Natural killer cell (primary cell): Measurements from ENCODE around the gene SLN. TPM values are rescaled to one million over a fixed set of nuclear protein-coding genes. Genes with fewer than 3 reads are reported as not detected.

Source experiments
- ATAC-seq, 3 donors: fragments of 150-1000 bp in 2 of 3; fragments of 200-7000 bp in 1 of 3; cut with Tn5 transposase; 1 replicate in 1 of 3; 2 replicates in 2 of 3; pipeline ENCODE4 v1.10.0; 2021; ENCODE audit warnings: mild to moderate bottlenecking in 2 of 3, moderate library complexity in 2 of 3
- DNase-seq, 2 donors: peaks; one replicate each; pipeline versions ENCODE4 v3.0.0 to v3.0.0-alpha.2; 2013 to 2021; ENCODE audit warnings: mixed read lengths in 1 of 2
- H3K27ac ChIP-seq: one replicate; pipeline ENCODE4 v1.5.1; 2013; ENCODE audit warnings: mild to moderate bottlenecking, low read length
- H3K27me3 ChIP-seq: one replicate; pipeline ENCODE4 v1.6.1; 2013; ENCODE audit warnings: low read length; ENCODE audit not compliant: control insufficient read depth, insufficient read depth
- H3K36me3 ChIP-seq: one replicate; pipeline ENCODE4 v1.6.1; 2013; ENCODE audit warnings: low read length; ENCODE audit not compliant: control insufficient read depth, insufficient read depth
- H3K4me1 ChIP-seq: one replicate; pipeline ENCODE4 v1.6.1; 2013; ENCODE audit warnings: low read length; ENCODE audit not compliant: control insufficient read depth, insufficient read depth
- H3K4me3 ChIP-seq: one replicate; pipeline ENCODE4 v1.5.1; 2013; ENCODE audit warnings: low read length
- H3K9me3 ChIP-seq: one replicate; pipeline ENCODE4 v1.6.1; 2013; ENCODE audit warnings: low read length; ENCODE audit not compliant: control insufficient read depth, insufficient read depth
- H3K27ac Mint-ChIP-seq, 2 donors: one replicate each; pipeline ENCODE4 v1.8.0; 2022; ENCODE audit warnings: mild to moderate bottlenecking in 2 of 2, mixed read lengths in 2 of 2, moderate library complexity in 1 of 2
- H3K27me3 Mint-ChIP-seq, 2 donors: one replicate each; pipeline ENCODE4 v1.8.0; 2022; ENCODE audit warnings: low read depth in 2 of 2, mixed read lengths in 2 of 2
- H3K36me3 Mint-ChIP-seq: one replicate; pipeline ENCODE4 v1.8.0; 2022; ENCODE audit warnings: mixed read lengths
- H3K4me1 Mint-ChIP-seq, 2 donors: one replicate each; pipeline ENCODE4 v1.8.0; 2022; ENCODE audit warnings: mixed read lengths in 2 of 2
- H3K4me3 Mint-ChIP-seq: one replicate; pipeline ENCODE4 v1.8.0; 2022; ENCODE audit warnings: mild to moderate bottlenecking, moderate library complexity, mixed read lengths
- H3K9me3 Mint-ChIP-seq, 2 donors: one replicate each; pipeline ENCODE4 v1.8.0; 2022; ENCODE audit warnings: mixed read lengths in 2 of 2
- whole genome bisulfite sequencing: methylation state at CpG from one replicate; pipeline ENCODE4 v1.1.7; 2013; ENCODE audit warnings: missing lambda C conversion rate; ENCODE audit not compliant: insufficient coverage; 5-methylcytosine and 5-hydroxymethylcytosine counted together
- intact Hi-C: fragments of 100-400 bp; cut with micrococcal nuclease; formaldehyde crosslinking; loops from one replicate; pipeline ENCODE4 v1.14.2; 2022
- total RNA-seq, 4 donors: library from RNA; stranded (reverse); fragments of 120-200 nt in 1 of 4; gene quantifications; one replicate each; pipeline versions ENCODE4 v1.2.3 to v1.2.4, GENCODE V29; 2013 to 2022
- TF ChIP-seq, protein P1 (sequence below): fragments of 200-600 bp; IDR thresholded peaks from one replicate; pipeline ENCODE4 v1.8.0; 2022; ENCODE audit warnings: antibody characterized with exemption

The SLN gene
- total RNA-seq, 3 donors from 2014 or later (not counting 1 experiment from before 2014, with no cell fraction given) = not detected

DNA sequence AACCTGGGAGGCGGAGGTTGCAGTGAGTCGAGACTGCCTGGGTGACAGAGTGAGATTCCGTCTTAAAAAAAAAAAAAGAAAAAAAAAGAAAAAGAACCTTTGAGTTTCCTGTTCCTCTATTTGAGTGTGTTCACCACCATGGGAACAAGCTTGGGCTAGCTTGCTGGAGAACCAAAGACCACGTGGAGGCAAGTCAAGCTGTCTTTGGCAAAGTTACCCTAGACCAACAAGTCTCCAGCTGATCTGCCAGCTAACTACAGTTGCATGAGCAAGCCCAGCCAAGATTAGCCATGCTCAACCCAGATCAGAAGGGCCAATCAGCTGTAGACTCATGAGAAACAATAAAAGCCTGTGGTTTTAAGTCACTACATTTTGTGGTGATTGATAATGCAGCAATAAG, 29.7 kb downstream of the SLN start:
- no peak overlapping the region for H3K27ac ChIP-seq

DNA sequence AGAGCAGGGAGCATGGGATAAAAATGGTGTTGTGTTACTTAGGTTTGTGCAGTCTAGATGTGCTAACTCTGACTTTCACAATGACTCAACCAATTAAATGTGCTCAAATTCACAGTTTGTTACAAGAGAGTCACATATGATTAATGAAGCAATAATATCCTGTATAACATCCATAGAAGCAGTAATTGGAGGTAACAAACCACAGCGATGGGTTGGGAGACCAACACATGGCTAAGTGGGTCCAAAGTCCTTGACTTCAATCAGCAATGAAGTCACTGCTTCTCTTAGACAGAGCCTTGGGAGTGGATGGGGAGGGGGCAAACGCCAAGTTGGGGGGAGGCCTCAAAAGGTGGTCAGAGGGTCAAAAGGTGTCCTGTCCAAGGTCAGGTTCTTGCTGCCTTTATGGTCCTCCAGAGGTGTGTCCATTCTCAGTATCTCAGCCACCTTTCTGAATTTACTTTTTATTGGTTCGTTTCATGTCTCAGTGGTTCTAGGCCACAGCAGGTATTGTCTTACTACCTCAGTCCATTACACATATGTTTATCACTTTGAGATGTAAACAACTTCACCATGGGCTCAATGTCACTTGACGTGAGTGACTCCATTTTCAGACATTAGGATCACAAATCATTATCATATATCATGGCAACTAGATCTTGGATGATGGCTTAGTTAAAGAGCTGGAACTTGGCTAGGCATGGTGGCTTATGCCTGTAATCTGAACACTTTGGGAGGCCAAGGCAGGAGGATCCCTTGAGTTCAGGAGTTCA, 32.4 kb downstream of the SLN start:
- ATAC-seq (no peak), DNase-seq (no peak)
- H3K4me1 ChIP-seq = no peaks in the 10 kb centered on the region
- TF ChIP-seq, protein P1, sequence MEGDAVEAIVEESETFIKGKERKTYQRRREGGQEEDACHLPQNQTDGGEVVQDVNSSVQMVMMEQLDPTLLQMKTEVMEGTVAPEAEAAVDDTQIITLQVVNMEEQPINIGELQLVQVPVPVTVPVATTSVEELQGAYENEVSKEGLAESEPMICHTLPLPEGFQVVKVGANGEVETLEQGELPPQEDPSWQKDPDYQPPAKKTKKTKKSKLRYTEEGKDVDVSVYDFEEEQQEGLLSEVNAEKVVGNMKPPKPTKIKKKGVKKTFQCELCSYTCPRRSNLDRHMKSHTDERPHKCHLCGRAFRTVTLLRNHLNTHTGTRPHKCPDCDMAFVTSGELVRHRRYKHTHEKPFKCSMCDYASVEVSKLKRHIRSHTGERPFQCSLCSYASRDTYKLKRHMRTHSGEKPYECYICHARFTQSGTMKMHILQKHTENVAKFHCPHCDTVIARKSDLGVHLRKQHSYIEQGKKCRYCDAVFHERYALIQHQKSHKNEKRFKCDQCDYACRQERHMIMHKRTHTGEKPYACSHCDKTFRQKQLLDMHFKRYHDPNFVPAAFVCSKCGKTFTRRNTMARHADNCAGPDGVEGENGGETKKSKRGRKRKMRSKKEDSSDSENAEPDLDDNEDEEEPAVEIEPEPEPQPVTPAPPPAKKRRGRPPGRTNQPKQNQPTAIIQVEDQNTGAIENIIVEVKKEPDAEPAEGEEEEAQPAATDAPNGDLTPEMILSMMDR = no peak
- intact Hi-C loops = no loop called here
- no peaks in the 10 kb centered on the region for H3K36me3 Mint-ChIP-seq
- H3K27ac Mint-ChIP-seq = no peak overlapping the region
- H3K27ac ChIP-seq = no peak overlapping the region
- H3K27me3 Mint-ChIP-seq = peaks cover 5 to 7% of the 10 kb centered on the region in 2 donors
- no peaks in the 10 kb centered on the region for H3K9me3 Mint-ChIP-seq
- H3K9me3 ChIP-seq = no peaks in the 10 kb centered on the region
- no peaks in the 10 kb centered on the region for H3K4me1 Mint-ChIP-seq
- H3K4me3 ChIP-seq = no peak overlapping the region
- no peak overlapping the region for H3K4me3 Mint-ChIP-seq
- no peaks in the 10 kb centered on the region for H3K36me3 ChIP-seq
- 83% methylated on average over 4 of the region's 4 CpGs for WGBS
- H3K27me3 ChIP-seq = no peaks in the 10 kb centered on the region

More for the DNA sequence above, 29.7 kb downstream of the SLN start:
- intact Hi-C loops = loop anchor here (2.0 kb wide), 1 partner anchor 105 kb away; no protein-coding TSS in a partner anchor
- ATAC-seq = no peak
- no peak overlapping the region for H3K4me3 ChIP-seq
- Mint-ChIP-seq H3K4me3 (no peak overlapping the region), H3K9me3 (no peaks in the 10 kb centered on the region), H3K27me3 (peaks cover 0 to 5% of the 10 kb centered on the region in 2 donors), H3K36me3 (no peaks in the 10 kb centered on the region), H3K27ac (no peak overlapping the region), H3K4me1 (no peaks in the 10 kb centered on the region)
- no peaks in the 10 kb centered on the region for H3K27me3 ChIP-seq
- no peak for DNase-seq
- TF ChIP-seq, protein P1 = no peak
- H3K9me3 ChIP-seq = no peaks in the 10 kb centered on the region
- no peaks in the 10 kb centered on the region for H3K36me3 ChIP-seq
- WGBS = 72% methylated on average over 4 of the region's 4 CpGs
- no peaks in the 10 kb centered on the region for H3K4me1 ChIP-seq

DNA sequence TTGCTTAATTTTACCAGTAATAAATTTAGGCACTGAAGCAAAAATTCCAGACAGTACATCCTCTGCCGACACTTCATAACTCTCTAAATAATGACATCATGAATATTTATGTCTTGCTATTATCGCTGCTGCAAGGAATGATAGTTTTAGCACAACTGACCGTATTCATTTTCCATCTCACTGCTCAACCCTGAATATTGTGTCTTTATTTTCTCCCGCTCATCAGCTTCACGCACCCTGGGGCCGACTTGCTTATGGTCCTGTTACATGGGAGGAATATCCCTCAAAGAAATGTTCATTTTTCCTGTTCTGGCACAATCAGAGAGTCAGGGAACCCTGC, 33.3 kb downstream of the SLN start:
- Mint-ChIP-seq H3K36me3 (no peaks in the 10 kb centered on the region), H3K27me3 (peaks cover 5 to 7% of the 10 kb centered on the region in 2 donors)

More for the DNA sequence above, 33.3 kb downstream of the SLN start:
- Mint-ChIP-seq H3K27ac (no peak overlapping the region), H3K9me3 (no peaks in the 10 kb centered on the region), H3K4me3 (no peak overlapping the region), H3K4me1 (no peaks in the 10 kb centered on the region)
- Histone ChIP-seq H3K27ac (no peak overlapping the region), H3K27me3 (no peaks in the 10 kb centered on the region), H3K9me3 (no peaks in the 10 kb centered on the region), H3K4me3 (no peak overlapping the region), H3K4me1 (no peaks in the 10 kb centered on the region), H3K36me3 (no peaks in the 10 kb centered on the region)
- no peak for ATAC-seq
- no peak for DNase-seq
- intact Hi-C loops = no loop called here
- WGBS = 80% methylated on average over 6 of the region's 6 CpGs
- TF ChIP-seq, protein P1 = no peak
